Keratinocyte (primary cell): ENCODE data around the gene CAPZB.

Source experiments
- CTCF ChIP-seq, 3 experiments: IDR thresholded peaks in 1 of 3; conservative IDR thresholded peaks in 1 of 3; optimal IDR thresholded peaks in 1 of 3; 2 replicates in 2 of 3; 3 replicates in 1 of 3; pipeline versions ENCODE3 to v1.5.1; 2011; ENCODE audit warnings: low read length in 3 of 3, mild to moderate bottlenecking in 3 of 3, moderate library complexity in 2 of 3, control low read depth in 1 of 3, inconsistent platforms in 1 of 3; ENCODE audit not compliant: insufficient read depth in 2 of 3; ENCODE audit errors: extremely low read depth in 1 of 3
- EZH2 ChIP-seq: IDR thresholded peaks from one replicate; pipeline ENCODE4 v1.6.1; 2012; ENCODE audit warnings: inconsistent platforms, mild to moderate bottlenecking, low read length, moderate library complexity

DNA sequence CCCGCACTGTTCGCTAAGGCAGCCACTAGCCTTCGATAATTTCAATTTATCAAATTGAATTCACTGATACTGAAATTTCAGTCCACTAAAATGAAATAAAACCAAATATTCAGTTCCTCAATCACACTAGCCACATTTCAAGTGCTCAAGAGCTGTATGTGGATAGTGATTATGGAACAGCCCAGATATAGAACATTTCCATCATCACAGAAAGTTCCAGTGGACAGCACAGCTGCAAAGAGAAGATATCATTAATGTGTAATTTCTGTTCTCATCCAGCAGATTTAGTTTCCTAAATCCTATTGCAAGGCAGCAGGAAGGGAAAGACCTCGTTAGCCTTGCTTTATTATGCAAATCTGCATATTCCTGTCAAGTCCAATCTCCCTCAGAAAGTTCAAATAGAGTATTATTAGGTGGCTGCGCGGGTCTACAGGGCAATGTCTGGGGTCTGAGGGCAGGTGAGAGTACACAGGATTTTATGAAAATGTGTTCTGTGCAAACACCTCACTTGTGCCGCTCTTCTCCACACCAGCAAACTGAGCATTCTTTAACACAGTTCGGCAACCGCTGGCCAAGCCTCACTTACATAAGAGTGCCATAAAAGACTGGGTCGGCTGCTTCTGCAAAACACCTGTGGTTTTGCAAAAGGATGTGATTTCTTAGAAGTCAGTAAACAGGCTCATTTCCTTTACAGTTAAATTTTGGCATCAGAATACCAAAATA, 22.4 kb downstream of the CAPZB start:
- TF ChIP-seq CTCF (optimal IDR thresholded peaks at IDR 0.05 in 1 of 3, IDR thresholded peaks at IDR 0.05 in 1 of 3, conservative IDR thresholded peaks at IDR 0.05 in 1 of 3; ENCODE audit: extremely low read depth in 1 of 3, insufficient read depth in 2 of 3, low read length in 3 of 3) = no peak
- no peak for TF ChIP-seq EZH2
